Bronchus fibroblast of lung (primary cell): ENCODE data around the gene CYP2C18. TPM values are rescaled to one million over a fixed set of nuclear protein-coding genes. Genes with fewer than 3 reads are reported as not detected.

Source experiments
- total RNA-seq: library from RNA; depleted of rRNA; stranded (reverse); fragments of >200 nt; gene quantifications from 2 replicates; pipeline ENCODE4 v1.2.3, GENCODE V29; 2015

Gene CYP2C18
- total RNA-seq = not detected in 2 replicates

GRCh38 chr10:94683214-94684054 is at the start of gene CYP2C18:
Gene CYP2C18, plus strand, starts transcription at chr10:94683729. Its CDS starts 91 bp downstream, at chr10:94683820.

GRCh38 chr10:94762393-94762792 is 78.9 kb downstream of the CYP2C18 start, which contains the start of gene CYP2C19:
Gene CYP2C19, plus strand, starts transcription at chr10:94762681. Its CDS starts 25 bp downstream, at chr10:94762706.

Other genes with a start within 250 kb of the CYP2C18 start
- gene HELLS, start 137.9 kb upstream of the CYP2C18 start, total RNA-seq = 15.9 and 28.6 TPM in 2 replicates
- gene CYP2C19, start 79.0 kb downstream of the CYP2C18 start, total RNA-seq = not detected in 2 replicates